ENCODE measurements around the gene SPC25. TPM values are rescaled to one million over a fixed set of nuclear protein-coding genes. Genes with fewer than 3 reads are reported as not detected.

SPC25 gene, protein sequence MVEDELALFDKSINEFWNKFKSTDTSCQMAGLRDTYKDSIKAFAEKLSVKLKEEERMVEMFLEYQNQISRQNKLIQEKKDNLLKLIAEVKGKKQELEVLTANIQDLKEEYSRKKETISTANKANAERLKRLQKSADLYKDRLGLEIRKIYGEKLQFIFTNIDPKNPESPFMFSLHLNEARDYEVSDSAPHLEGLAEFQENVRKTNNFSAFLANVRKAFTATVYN
- 3.7 and 7.0 TPM in 2 replicates for polyA plus RNA-seq

DNA sequence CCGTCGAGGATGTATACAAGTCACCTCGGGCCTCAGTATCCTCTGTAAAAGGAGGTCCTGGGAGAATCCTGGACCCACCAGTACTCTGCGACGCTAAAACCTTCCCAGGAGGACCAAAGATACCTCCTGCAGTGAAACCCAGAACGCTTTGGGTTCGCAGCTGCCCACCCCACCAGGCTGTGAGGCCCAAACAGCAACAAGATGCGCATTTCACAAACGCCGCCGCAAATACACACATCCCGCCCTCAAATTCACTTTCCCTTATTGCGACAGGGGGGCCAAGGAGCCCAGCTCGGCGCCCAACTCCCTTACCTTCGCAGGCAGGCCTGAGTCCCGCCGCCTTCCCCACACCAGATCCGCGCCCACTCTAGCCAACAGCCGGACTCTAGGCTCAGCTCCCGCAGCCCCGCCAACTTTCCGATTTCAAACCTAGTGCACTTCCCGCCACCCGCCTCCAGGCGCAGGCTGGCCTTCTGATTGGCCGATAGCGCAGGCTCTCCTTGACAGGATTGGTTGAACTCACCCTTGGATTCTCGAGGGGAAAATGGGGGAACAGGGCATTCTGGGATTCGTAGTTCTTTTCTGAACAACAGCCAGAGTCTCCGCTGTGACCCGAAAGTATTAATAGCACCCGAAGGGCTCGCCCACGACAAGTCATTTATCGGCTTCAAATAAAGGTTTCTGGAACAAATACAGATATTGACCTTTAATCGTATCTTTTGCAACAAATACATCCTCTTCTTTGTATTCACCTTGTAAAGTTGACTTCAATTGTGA lies at the start of gene SPC25:
SPC25 (minus strand) TSS at position 425 of the 777 bp plus-strand sequence. CDS start 911 bp downstream, outside the sequence.

DNA sequence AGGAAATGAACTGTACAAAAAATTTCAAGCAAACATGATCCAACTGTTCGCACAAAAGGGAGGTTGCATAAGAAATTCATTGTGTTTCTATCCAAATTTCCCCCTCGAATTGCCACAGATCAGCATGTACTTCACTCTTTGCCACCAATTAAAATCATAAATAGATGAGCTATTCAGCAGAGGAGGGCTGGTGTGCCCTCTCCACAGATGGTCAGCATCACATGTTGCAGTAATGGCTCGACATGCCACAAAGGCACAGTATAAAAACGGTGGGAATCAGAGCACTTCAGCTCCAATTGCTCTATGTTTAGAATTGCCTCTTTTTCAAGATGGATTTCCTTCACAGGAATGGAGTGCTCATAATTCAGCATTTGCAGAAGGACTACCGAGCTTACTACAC lies 10.8 kb upstream of the SPC25 start, which contains the start of gene G6PC2:
G6PC2 (plus strand) TSS at position 289 of the 400 bp plus-strand sequence; CDS start at position 330, 41 bp downstream.

Other genes with a start within 250 kb of the SPC25 start
- gene NOSTRIN, start 87.8 kb downstream of the SPC25 start, polyA plus RNA-seq, result 1.6 and 7.5 TPM in 2 replicates
- not detected in 2 replicates for gene G6PC2, start 10.9 kb upstream of the SPC25 start, polyA plus RNA-seq
- 0.03 TPM in 1 of 2 replicates, not detected in the other for gene ABCB11, start 140.9 kb upstream of the SPC25 start, polyA plus RNA-seq
- not detected in 2 replicates for gene DHRS9, start 179.1 kb upstream of the SPC25 start, polyA plus RNA-seq

Measured in Purkinje cell (primary cell).